Thoracic aorta (tissue), 2 donors: Measurements from ENCODE around the gene NMRAL1. TPM values are rescaled to one million over a fixed set of nuclear protein-coding genes. Genes with fewer than 3 reads are reported as not detected.

ENCODE experiments used
- ATAC-seq: fragments of 150-250 bp; one replicate; pipeline ENCODE4 v1.8.0; 2017; ENCODE audit warnings: low read depth; ENCODE audit not compliant: insufficient number of reproducible peaks, low FRiP score
- DNase-seq: peaks from one replicate; pipeline ENCODE4 v3.0.0-alpha.2; 2020; ENCODE audit warnings: low spot score
- H3K27ac ChIP-seq, 2 donors: fragments of 200-600 bp; sonication (generic); 1 replicate in 1 of 2; 2 replicates in 1 of 2; pipeline ENCODE4 v1.5.1; 2016; ENCODE audit warnings: mild to moderate bottlenecking in 2 of 2, moderate library complexity in 2 of 2
- H3K27me3 ChIP-seq: fragments of 200-600 bp; sonication (generic); replicated peaks from 2 replicates; pipeline ENCODE4 v1.6.0; 2016; ENCODE audit warnings: mild to moderate bottlenecking; ENCODE audit not compliant: insufficient read depth
- H3K36me3 ChIP-seq: fragments of 200-600 bp; sonication (generic); one replicate; pipeline ENCODE4 v1.5.1; 2016
- H3K4me1 ChIP-seq, 2 donors: fragments of 200-600 bp; sonication (generic); 1 replicate in 1 of 2; 2 replicates in 1 of 2; pipeline versions ENCODE4 v1.5.1 to v1.6.0; 2016; ENCODE audit warnings: low read depth in 2 of 2, mild to moderate bottlenecking in 1 of 2; ENCODE audit not compliant: control insufficient read depth in 1 of 2
- H3K4me3 ChIP-seq: fragments of 200-600 bp; sonication (generic); 2 replicates; pipeline ENCODE4 v1.5.1; 2016; ENCODE audit warnings: mild to moderate bottlenecking
- H3K9me3 ChIP-seq: fragments of 200-600 bp; sonication (generic); 2 replicates; pipeline ENCODE4 v1.5.1; 2016
- total RNA-seq, 2 donors: library from RNA; depleted of rRNA; stranded (reverse); fragments of >200 nt; gene quantifications; one replicate each; pipeline versions ENCODE4 v1.1.0 to v1.2.3, GENCODE V29; 2016
- TF ChIP-seq, protein P1 (sequence below): fragments of 200-600 bp; sonication (generic); IDR thresholded peaks from one replicate; pipeline ENCODE4 v1.5.1; 2019; ENCODE audit warnings: antibody characterized with exemption

NMRAL1 gene
- total RNA-seq, 2 donors from 2014 or later = 22.8 to 23.3 TPM

GRCh38 chr16:4495766-4496165, 21.3 kb upstream of the NMRAL1 start:
- Histone ChIP-seq H3K27ac (no peak overlapping the region), H3K27me3 (no peaks in the 10 kb centered on the region), H3K4me3 (no peak overlapping the region), H3K4me1 (peaks cover 12 to 19% of the 10 kb centered on the region in 2 donors), H3K9me3 (no peaks in the 10 kb centered on the region), H3K36me3 (no peaks in the 10 kb centered on the region)
- TF ChIP-seq, protein P1, sequence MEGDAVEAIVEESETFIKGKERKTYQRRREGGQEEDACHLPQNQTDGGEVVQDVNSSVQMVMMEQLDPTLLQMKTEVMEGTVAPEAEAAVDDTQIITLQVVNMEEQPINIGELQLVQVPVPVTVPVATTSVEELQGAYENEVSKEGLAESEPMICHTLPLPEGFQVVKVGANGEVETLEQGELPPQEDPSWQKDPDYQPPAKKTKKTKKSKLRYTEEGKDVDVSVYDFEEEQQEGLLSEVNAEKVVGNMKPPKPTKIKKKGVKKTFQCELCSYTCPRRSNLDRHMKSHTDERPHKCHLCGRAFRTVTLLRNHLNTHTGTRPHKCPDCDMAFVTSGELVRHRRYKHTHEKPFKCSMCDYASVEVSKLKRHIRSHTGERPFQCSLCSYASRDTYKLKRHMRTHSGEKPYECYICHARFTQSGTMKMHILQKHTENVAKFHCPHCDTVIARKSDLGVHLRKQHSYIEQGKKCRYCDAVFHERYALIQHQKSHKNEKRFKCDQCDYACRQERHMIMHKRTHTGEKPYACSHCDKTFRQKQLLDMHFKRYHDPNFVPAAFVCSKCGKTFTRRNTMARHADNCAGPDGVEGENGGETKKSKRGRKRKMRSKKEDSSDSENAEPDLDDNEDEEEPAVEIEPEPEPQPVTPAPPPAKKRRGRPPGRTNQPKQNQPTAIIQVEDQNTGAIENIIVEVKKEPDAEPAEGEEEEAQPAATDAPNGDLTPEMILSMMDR = no peak
- no peak for DNase-seq
- ATAC-seq = no peak

GRCh38 chr16:4494746-4495490, 20.5 kb upstream of the NMRAL1 start:
- no peaks in the 10 kb centered on the region for H3K9me3 ChIP-seq
- H3K4me3 ChIP-seq = no peak overlapping the region
- TF ChIP-seq, protein P1 = no peak
- no peak overlapping the region for H3K27ac ChIP-seq
- no peaks in the 10 kb centered on the region for H3K27me3 ChIP-seq
- no peak for ATAC-seq
- DNase-seq = no peak
- peaks cover 5 to 11% of the 10 kb centered on the region in 2 donors for H3K4me1 ChIP-seq
- no peaks in the 10 kb centered on the region for H3K36me3 ChIP-seq

- Histone ChIP-seq H3K4me3 (no peak overlapping the region), H3K27ac (no peak overlapping the region), H3K36me3 (no peaks in the 10 kb centered on the region), H3K4me1 (peaks cover 3 to 8% of the 10 kb centered on the region in 2 donors), H3K27me3 (no peaks in the 10 kb centered on the region), H3K9me3 (no peaks in the 10 kb centered on the region)
- no peak for DNase-seq
- no peak for ATAC-seq
- TF ChIP-seq, protein P1 = no peak
Observed at GRCh38 chr16:4491898-4492297, 17.5 kb upstream of the NMRAL1 start.

DNA sequence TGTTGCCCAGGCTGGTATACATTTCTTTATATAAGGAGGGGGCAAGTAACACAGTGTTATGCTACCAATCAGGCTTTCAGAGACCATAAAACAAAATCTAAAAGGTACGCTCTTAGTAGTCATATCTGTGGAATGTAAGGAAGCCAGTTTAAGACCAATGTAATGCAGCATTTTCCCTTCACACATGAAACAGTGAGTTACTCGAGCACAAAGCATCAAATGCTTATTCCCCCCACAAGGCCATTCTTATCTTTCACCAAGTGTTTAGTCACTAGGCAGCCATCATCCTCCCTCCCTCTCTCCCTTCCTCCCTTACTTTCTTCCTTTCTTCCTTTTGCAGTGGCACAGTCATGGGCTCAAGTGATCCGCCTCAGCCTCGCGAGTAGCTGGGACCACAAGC, 14.6 kb upstream of the NMRAL1 start:
- Histone ChIP-seq H3K36me3 (peaks cover 5% of the 10 kb centered on the region), H3K9me3 (no peaks in the 10 kb centered on the region), H3K27ac (no peak overlapping the region), H3K27me3 (no peaks in the 10 kb centered on the region), H3K4me1 (no peaks in the 10 kb centered on the region), H3K4me3 (no peak overlapping the region)
- TF ChIP-seq, protein P1 = no peak
- DNase-seq (no peak), ATAC-seq (no peak)

DNA sequence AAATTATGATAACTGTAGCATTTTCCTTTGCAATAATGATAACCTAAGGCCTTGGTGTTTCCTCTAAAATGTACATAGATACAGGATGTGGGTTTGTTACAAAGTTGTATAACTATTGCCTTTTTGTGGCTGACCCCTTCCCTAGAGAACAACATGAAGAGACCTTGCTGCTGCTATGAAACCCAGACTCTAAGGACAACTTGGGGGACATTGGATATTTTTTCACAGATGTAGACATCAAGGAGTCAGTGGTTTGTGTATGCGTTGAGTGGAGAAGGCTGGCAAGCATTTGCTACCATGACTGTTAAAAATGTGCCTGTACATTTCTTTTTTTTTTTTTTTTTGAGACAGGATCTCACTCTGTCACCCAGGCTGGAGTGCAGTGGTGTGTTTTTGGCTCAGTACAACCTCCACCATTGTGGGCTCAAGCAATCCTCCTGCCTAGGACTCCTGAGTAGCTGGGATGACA, 14.1 kb upstream of the NMRAL1 start:
- no peak for DNase-seq
- Histone ChIP-seq H3K36me3 (peaks cover 5% of the 10 kb centered on the region), H3K4me3 (no peak overlapping the region)

More for the DNA sequence above, 14.1 kb upstream of the NMRAL1 start:
- TF ChIP-seq, protein P1 = no peak
- no peak for ATAC-seq
- Histone ChIP-seq H3K27me3 (no peaks in the 10 kb centered on the region), H3K9me3 (no peaks in the 10 kb centered on the region), H3K27ac (no peak overlapping the region), H3K4me1 (no peaks in the 10 kb centered on the region)
